Stimulated activated memory B cell treated with anti-CD40 and anti-IgM and Interleukin-4, amounts not matched to agents 10 μg/mL and 1 μg/mL and 100 μg/mL, for 72 hours (primary cell): ENCODE measurements around the gene SLC25A30.
"Not testable (repeated sequence)": the region's sequence is repeated elsewhere in the genome, so short reads cannot be mapped to it uniquely, and the experiment has no call there.

ENCODE experiments used
- ATAC-seq: fragments of 150-1000 bp; cut with Tn5 transposase; 2 replicates; pipeline ENCODE4 v1.10.0; 2021
- H3K27ac Mint-ChIP-seq: one replicate; pipeline ENCODE4 v1.8.0; 2022; ENCODE audit warnings: mild to moderate bottlenecking, mixed read lengths
- H3K27me3 Mint-ChIP-seq: one replicate; pipeline ENCODE4 v1.8.0; 2022; ENCODE audit warnings: mixed read lengths
- H3K36me3 Mint-ChIP-seq: one replicate; pipeline ENCODE4 v1.8.0; 2022; ENCODE audit warnings: mixed read lengths
- H3K4me1 Mint-ChIP-seq: one replicate; pipeline ENCODE4 v1.8.0; 2022; ENCODE audit warnings: mixed read lengths
- H3K4me3 Mint-ChIP-seq: one replicate; pipeline ENCODE4 v1.8.0; 2022; ENCODE audit warnings: mild to moderate bottlenecking, moderate library complexity, mixed read lengths
- H3K9me3 Mint-ChIP-seq: one replicate; pipeline ENCODE4 v1.8.0; 2022; ENCODE audit warnings: mixed read lengths

The SLC25A30 gene

DNA sequence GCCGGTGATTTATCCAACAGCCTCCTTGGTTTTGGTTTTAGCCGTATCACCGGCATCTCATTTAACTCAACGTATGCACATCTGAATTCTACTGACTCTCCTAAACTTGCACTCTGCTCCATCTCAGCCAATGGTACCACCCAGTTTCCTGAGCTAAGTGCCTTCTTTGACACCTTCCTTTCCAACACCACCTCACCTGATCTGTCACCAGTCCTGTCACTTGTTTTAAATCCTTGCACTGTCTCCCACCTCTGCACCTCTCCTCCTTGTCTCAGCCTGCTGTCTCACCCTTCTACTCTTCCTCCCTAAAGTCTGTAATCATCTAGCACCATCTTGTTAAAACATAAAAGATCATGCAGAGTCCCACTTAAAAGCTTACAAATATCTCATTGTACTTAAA is 49.1 kb downstream of the SLC25A30 start:
- Mint-ChIP-seq H3K27me3 (no peaks in the 10 kb centered on the region), H3K4me3 (no peak overlapping the region), H3K27ac (peak overlapping the region; percentile 82), H3K9me3 (peaks cover under 1% of the 10 kb centered on the region), H3K4me1 (peaks cover 30% of the 10 kb centered on the region), H3K36me3 (peaks cover 22% of the 10 kb centered on the region)
- ATAC-seq: no peak

DNA sequence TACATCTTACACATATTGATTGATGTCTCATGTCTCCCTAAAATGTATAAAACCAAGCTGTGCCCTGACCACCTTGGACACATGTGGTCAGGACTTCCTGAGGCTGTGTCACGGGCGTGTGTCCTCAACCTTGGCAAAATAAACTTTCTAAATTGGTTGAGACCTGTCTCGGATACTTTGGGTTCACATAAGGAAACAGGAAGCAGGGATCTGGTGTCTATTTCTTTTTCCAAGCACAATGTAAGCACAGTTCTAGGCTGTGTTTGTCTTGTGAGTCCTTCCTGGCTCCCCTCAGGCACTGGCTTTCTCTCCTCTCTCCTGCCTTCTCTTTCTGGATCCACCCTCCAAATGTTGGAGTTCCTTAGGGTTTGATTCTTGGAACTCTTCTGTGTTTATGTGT is 49.6 kb downstream of the SLC25A30 start:
- H3K4me1 Mint-ChIP-seq: peaks cover 30% of the 10 kb centered on the region

DNA sequence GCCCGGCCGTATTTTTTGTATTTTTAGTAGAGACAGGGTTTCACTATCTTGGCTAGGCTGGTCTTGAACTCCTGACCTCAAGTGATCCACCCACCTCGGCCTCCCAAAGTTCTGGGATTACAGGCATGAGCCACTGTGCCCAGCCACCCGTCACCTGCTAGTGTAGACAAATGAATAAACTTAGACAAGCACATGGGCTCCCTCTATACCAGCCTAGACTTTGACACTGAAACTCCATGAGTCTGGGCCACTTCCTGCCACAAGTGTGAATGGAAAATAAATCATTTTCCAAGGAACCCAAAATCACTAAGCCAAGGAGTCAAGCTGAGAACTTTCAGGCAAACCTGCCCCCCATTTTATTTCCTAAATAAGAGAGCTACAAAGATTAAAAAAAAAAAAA is 50.2 kb downstream of the SLC25A30 start:
- H3K27me3 Mint-ChIP-seq: no peaks in the 10 kb centered on the region
- peak; percentile 42 for ATAC-seq
- peaks cover 8% of the 10 kb centered on the region for H3K9me3 Mint-ChIP-seq

More for the DNA sequence above, 49.6 kb downstream of the SLC25A30 start:
- Mint-ChIP-seq H3K27ac (peak overlapping the region; percentile 82), H3K4me3 (no peak overlapping the region), H3K27me3 (no peaks in the 10 kb centered on the region), H3K36me3 (peaks cover 27% of the 10 kb centered on the region), H3K9me3 (peaks cover 6% of the 10 kb centered on the region)
- no peak for ATAC-seq

DNA sequence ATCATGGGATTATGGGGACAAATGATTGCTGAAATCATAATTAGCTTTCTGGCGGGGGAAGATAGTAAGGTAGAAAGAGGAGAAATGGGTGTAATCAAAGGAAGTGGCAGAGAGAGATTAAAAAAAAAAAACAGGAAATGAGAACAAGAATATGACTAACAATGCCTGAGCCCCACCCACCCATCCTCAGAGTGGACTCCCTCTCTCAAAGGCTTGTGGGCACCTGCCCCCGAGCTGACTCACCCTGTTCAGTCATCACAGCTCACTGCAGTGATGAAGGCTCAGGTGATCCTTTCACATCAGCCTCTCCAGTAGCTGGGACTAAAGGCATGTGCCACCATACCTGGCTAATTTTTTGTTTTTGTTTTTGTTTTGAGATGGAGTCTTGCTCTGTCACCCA is 50.8 kb downstream of the SLC25A30 start:
- Mint-ChIP-seq H3K9me3 (peaks cover 8% of the 10 kb centered on the region), H3K4me1 (peaks cover 30% of the 10 kb centered on the region), H3K27ac (peak overlapping the region; percentile 82), H3K4me3 (peak overlapping the region; percentile 41), H3K27me3 (no peaks in the 10 kb centered on the region), H3K36me3 (peaks cover 31% of the 10 kb centered on the region)
- peak; percentile 100 for ATAC-seq

More for the DNA sequence above, 50.2 kb downstream of the SLC25A30 start:
- H3K27ac Mint-ChIP-seq: peak overlapping the region; percentile 82
- peaks cover 31% of the 10 kb centered on the region for H3K36me3 Mint-ChIP-seq
- no peak overlapping the region for H3K4me3 Mint-ChIP-seq
- peaks cover 30% of the 10 kb centered on the region for H3K4me1 Mint-ChIP-seq

DNA sequence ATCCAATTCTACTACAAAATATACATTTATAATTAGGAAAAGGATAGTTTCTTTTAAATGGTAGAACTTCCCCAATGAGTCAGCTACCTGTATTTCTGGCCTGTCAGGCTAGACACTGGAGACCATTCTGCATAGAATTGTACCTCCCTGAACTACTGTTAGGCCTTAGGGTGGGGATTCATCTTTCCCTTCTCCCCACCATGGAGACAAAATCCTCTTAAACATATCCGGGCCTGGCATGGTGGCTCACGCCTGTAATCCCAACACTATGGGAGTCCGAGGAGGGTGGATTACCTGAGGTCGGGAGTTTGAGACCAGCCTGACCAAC is 52.7 kb downstream of the SLC25A30 start:
- Mint-ChIP-seq H3K36me3 (peaks cover 45% of the 10 kb centered on the region), H3K27ac (no peak overlapping the region), H3K4me1 (peaks cover 23% of the 10 kb centered on the region), H3K4me3 (no peak overlapping the region), H3K9me3 (peaks cover 8% of the 10 kb centered on the region), H3K27me3 (no peaks in the 10 kb centered on the region)
- ATAC-seq: no peak

DNA sequence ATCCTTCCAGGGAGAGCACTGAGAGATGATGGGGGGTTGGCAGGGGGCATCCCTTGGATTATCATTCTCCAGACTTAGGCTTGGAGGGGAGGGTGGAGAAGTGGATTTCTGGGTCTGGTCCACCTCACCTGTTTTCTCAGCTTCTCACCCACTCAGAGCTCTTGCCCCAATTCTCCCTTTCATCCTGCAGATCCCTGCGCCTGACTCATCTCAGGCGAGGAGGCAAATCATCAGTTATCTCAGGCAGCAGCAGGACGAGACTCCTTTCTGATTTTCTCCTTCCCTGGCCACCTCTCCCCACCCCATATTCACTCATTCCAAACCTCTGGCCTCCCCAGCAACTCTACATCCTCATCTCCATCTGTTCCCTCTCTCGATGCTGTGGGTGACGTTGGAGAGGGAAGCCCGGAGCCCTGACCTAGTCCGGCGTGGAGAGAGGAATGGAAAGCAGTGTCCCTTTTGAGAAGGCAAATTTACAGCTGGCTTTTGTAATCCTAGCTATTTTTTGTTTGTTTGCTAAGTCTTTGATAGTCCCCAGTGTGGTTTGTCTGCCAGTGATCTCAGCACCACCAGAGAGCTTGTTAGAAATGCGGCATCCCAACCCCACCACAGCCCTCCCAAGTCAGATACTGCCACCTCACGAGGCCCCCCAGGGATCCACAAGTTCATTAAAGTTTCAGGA is 53.2 kb downstream of the SLC25A30 start:
- Mint-ChIP-seq H3K27ac (peak overlapping the region; percentile 13), H3K4me1 (peaks cover 23% of the 10 kb centered on the region), H3K4me3 (no peak overlapping the region), H3K9me3 (peaks cover 8% of the 10 kb centered on the region), H3K36me3 (peaks cover 49% of the 10 kb centered on the region), H3K27me3 (no peaks in the 10 kb centered on the region)
- no peak for ATAC-seq

DNA sequence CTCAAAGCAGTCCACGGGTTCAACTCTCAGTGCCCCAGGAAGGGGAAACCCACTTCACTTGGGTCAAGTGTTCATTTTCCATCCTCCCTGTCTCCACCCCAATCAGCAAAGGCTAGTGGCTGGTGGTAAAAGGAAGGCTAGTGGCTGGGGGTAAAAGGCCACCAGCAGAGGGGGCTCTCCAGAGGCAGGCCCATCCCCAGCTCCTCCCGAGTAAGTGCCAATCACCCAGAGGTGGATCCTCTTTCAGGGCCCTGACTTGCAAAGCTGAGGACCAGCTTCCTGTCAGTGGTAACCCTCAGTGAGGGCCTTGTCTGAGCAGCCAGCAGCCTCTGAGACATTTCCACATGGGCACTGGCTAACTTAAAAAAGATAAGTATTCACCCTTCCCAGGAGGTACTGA is 55.2 kb downstream of the SLC25A30 start:
- Mint-ChIP-seq H3K27ac (peak overlapping the region; percentile 1), H3K4me1 (peaks cover 12% of the 10 kb centered on the region), H3K36me3 (peaks cover 53% of the 10 kb centered on the region), H3K4me3 (no peak overlapping the region), H3K27me3 (no peaks in the 10 kb centered on the region), H3K9me3 (peaks cover 8% of the 10 kb centered on the region)
- ATAC-seq: no peak

DNA sequence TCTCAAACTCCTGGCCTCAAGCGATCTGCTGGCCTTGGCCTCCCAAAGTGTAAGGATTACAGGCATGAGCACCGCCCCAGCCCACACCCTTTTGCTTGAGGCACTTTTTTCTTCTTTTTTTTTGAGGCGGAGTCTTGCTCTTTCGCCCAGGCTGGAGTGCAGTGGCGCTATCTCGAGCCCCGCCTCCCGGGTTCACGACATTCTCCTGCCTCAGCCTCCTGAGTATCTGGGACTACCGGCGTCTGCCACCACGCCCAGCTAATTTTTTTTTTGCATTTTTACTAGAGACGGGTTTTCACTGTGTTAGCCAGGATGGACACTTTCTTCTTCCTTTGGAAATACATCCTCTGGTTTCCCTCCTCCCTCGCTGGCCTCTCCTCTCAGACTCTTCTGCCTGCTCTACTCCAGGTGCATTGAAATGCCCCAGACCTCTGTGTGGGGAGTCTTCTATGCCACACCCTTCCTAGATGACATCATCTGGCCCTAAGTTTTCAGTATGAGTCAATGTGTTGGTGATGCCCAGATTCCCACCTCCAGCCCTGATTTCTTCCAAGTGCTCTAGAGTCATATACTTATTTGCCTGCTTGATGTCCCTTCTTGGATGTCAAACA is 56.5 kb downstream of the SLC25A30 start:
- ATAC-seq: no peak
- H3K4me1 Mint-ChIP-seq: peaks cover 5% of the 10 kb centered on the region
- H3K27ac Mint-ChIP-seq: peak overlapping the region; percentile 18
- no peaks in the 10 kb centered on the region for H3K27me3 Mint-ChIP-seq
- peaks cover 62% of the 10 kb centered on the region for H3K36me3 Mint-ChIP-seq
- peaks cover 8% of the 10 kb centered on the region for H3K9me3 Mint-ChIP-seq
- H3K4me3 Mint-ChIP-seq: no peak overlapping the region

DNA sequence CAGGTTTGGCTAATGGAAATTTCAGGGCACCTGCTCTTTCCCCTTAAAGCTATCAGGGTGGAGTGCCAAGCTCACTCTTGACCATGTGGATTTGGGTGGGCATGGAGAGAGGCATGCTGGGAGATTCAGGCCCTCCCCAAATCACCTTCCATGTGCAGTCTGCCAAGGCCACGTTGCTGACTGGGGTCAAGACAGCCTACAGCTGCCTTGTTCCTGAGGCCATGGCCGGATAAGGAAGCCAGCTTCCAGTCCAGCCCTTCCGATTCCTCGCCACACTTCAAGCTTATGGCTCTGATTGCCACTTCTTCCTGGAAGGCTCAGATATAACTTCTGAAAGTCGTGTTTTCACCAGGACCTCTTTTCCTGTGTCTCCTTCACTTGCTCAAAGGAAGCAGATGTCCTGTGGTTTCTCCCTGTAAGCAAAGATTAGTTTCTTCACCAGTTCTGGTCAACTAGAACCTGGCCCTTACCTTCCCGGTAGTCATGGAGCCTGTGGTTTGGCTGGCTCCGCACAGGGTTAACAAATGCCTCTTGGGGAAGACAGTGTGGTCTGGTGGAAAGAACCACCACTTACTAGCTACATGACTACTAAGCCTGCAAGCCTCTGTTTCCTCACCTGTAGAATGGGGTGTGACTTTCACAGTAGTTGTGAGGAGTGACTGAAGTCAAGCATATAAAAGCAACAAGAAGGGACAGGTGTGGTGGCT is 61.1 kb downstream of the SLC25A30 start:
- Mint-ChIP-seq H3K4me3 (no peak overlapping the region), H3K27me3 (no peaks in the 10 kb centered on the region), H3K27ac (peak overlapping the region; percentile 68), H3K9me3 (no peaks in the 10 kb centered on the region), H3K36me3 (peaks cover 42% of the 10 kb centered on the region), H3K4me1 (peaks cover 12% of the 10 kb centered on the region)
- ATAC-seq: no peak

DNA sequence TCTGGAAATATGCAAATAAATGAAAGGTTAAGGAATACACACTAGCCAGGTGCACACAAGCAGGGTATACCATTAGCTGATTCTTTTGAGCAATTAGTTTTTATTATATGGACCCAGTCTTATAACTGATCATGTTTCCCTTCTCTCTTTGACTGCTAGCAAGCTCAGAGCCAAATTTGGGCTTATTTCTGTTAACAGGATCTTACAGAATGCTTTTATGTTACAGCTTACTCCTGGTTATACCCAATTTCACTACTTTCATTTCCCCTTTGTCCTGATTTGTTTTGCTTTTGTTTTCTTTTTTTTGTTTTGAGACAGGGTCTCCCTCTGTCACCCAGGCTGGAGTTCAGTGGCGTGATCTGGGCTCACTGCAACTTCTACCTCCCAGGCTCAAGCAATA is 64.3 kb downstream of the SLC25A30 start:
- peaks cover 17% of the 10 kb centered on the region for H3K4me1 Mint-ChIP-seq
- no peaks in the 10 kb centered on the region for H3K27me3 Mint-ChIP-seq
- no peaks in the 10 kb centered on the region for H3K9me3 Mint-ChIP-seq
- H3K36me3 Mint-ChIP-seq: peaks cover 43% of the 10 kb centered on the region
- peak; percentile 48 for ATAC-seq
- no peak overlapping the region for H3K4me3 Mint-ChIP-seq
- H3K27ac Mint-ChIP-seq: peak overlapping the region; percentile 27

DNA sequence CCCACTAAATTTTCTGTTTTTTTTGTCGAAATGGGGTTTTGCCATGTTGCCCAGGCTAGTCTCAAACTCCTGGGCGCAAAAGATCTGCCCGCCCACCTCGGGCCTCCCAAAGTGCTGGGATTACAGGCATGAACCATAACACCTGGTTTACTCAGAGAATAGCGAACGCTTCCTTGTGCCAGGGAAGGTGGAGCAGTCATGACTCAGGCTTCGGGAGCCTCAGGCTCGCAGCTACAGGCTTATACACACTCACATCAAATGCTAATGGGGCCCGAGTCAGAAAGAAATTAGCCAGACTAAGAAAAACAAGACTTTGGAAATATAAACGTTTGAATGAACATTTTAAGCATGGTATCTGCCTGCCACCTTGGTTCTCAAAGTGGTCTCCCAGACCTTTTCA is 66.1 kb downstream of the SLC25A30 start:
- peaks cover 41% of the 10 kb centered on the region for H3K36me3 Mint-ChIP-seq
- ATAC-seq: no peak
- H3K4me1 Mint-ChIP-seq: peaks cover 12% of the 10 kb centered on the region
- no peaks in the 10 kb centered on the region for H3K27me3 Mint-ChIP-seq
- no peak overlapping the region for H3K4me3 Mint-ChIP-seq
- H3K9me3 Mint-ChIP-seq: no peaks in the 10 kb centered on the region
- H3K27ac Mint-ChIP-seq: no peak overlapping the region

DNA sequence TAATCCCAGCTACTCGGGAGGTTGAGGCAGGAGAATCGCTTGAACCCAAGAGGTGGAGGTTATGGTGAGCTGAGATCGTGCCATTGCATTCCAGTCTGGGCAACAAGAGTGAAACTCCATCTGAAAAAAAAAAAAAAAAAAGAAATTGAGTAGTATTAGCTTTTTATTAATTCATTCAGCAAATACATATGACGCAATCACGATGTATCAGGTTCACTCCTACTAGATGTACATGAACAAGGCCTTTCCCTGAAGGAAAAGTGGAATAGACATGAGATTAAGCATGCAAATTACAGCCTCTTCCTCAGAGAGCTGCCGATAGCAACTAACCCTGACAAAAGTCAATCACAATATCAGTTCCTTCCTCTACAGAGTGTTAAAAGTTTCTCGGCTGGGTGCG is 68.0 kb downstream of the SLC25A30 start:
- H3K27me3 Mint-ChIP-seq: no peaks in the 10 kb centered on the region
- H3K27ac Mint-ChIP-seq: no peak overlapping the region
- no peak overlapping the region for H3K4me3 Mint-ChIP-seq
- H3K36me3 Mint-ChIP-seq: peaks cover 34% of the 10 kb centered on the region
- no peak for ATAC-seq
- H3K9me3 Mint-ChIP-seq: no peaks in the 10 kb centered on the region
- peaks cover 11% of the 10 kb centered on the region for H3K4me1 Mint-ChIP-seq

DNA sequence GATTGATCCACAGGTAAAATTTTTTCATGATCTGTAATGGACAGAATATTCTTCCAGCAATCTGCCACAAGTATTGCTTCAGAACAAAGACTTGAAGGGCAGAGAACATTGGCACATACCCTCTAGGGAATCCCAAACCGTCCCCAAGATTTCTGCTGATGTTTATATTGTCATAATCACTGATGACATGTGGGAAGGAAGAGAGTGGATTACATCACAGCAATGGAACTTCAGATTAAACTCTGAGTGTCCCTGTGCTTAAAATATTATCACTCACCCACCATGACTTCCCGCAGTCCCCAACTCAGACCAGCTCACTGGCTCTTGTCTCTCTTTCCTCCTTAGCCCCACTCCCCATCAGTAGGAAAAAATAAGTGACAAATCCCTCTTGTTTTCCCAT is 68.7 kb downstream of the SLC25A30 start:
- peaks cover 36% of the 10 kb centered on the region for H3K36me3 Mint-ChIP-seq
- H3K9me3 Mint-ChIP-seq: no peaks in the 10 kb centered on the region
- no peaks in the 10 kb centered on the region for H3K27me3 Mint-ChIP-seq
- H3K4me3 Mint-ChIP-seq: no peak overlapping the region
- no peak for ATAC-seq
- peaks cover 11% of the 10 kb centered on the region for H3K4me1 Mint-ChIP-seq
- H3K27ac Mint-ChIP-seq: peak overlapping the region; percentile 39

DNA sequence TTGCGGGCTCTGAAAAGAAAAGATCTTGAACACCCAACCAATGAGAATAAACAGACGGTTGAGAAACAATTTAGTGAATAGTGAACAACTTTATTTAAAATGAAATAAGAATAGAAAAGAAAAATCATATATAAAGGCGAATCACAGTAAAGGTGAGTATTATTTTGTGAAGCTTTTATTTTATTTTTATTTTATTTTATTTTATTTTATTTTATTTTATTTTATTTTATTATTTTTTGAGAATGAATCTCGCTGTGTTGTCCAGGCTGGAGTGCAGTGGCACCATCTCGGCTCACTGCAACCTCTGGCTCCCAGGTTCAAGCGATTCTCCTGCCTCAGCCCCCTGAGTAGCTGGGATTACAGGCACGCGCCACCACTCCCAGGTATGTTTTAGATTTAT is 74.1 kb downstream of the SLC25A30 start:
- peaks cover 24% of the 10 kb centered on the region for H3K4me1 Mint-ChIP-seq
- not testable (repeated sequence) for H3K4me3 Mint-ChIP-seq, H3K9me3 Mint-ChIP-seq, H3K27ac Mint-ChIP-seq, ATAC-seq, H3K27me3 Mint-ChIP-seq
- peaks cover 31% of the 10 kb centered on the region for H3K36me3 Mint-ChIP-seq
